Type B pancreatic cell (in vitro differentiated cells): ENCODE data around the gene OR10K2. TPM values are rescaled to one million over a fixed set of nuclear protein-coding genes. Genes with fewer than 3 reads are reported as not detected.
"Not testable (repeated sequence)": the region's sequence is repeated elsewhere in the genome, so short reads cannot be mapped to it uniquely, and the experiment has no call there.

Experiments
- DNase-seq: peaks from one replicate; pipeline ENCODE4 v3.0.0; 2021; ENCODE audit warnings: mixed read lengths; ENCODE audit not compliant: unreplicated experiment; ENCODE audit errors: extremely low spot score
- H3K27ac Mint-ChIP-seq: 2 replicates; pipeline ENCODE4 v1.8.0; 2021; ENCODE audit warnings: mild to moderate bottlenecking, mixed read lengths
- H3K27me3 Mint-ChIP-seq: 2 replicates; pipeline ENCODE4 v1.8.0; 2021; ENCODE audit warnings: mixed read lengths
- H3K36me3 Mint-ChIP-seq: 2 replicates; pipeline ENCODE4 v1.8.0; 2021; ENCODE audit warnings: mixed read lengths
- H3K4me1 Mint-ChIP-seq: one replicate; pipeline ENCODE4 v1.8.0; 2021; ENCODE audit warnings: mixed read lengths; ENCODE audit not compliant: unreplicated experiment
- H3K4me3 Mint-ChIP-seq: 2 replicates; pipeline ENCODE4 v1.8.0; 2021; ENCODE audit warnings: mild to moderate bottlenecking, mixed read lengths
- H3K9me3 Mint-ChIP-seq: 2 replicates; pipeline ENCODE4 v1.8.0; 2021; ENCODE audit warnings: mixed read lengths
- CTCF ChIP-seq: fragments of 200-600 bp; sonication (generic); conservative IDR thresholded peaks from 2 replicates; pipeline ENCODE4 v1.5.0; 2021; ENCODE audit warnings: antibody characterized with exemption, mild to moderate bottlenecking
- total RNA-seq: library from RNA; stranded (reverse); gene quantifications from 2 replicates; pipeline ENCODE4 v1.2.1, GENCODE V29; 2021; ENCODE audit warnings: low replicate concordance

OR10K2 gene
- total RNA-seq, 1 donor from 2014 or later, result not detected

GRCh38 chr1:158454537-158454936 is 28.5 kb upstream of the OR10K2 start:
- Mint-ChIP-seq H3K27ac (no peak overlapping the region), H3K9me3 (no peaks in the 10 kb centered on the region), H3K4me1 (no peaks in the 10 kb centered on the region), H3K36me3 (no peaks in the 10 kb centered on the region), H3K27me3 (peaks cover 7% of the 10 kb centered on the region), H3K4me3 (no peak overlapping the region)
- TF ChIP-seq CTCF, result no peak
- DNase-seq, result no peak

- no peaks in the 10 kb centered on the region for H3K9me3 Mint-ChIP-seq
- peaks cover 7% of the 10 kb centered on the region for H3K27me3 Mint-ChIP-seq
- H3K4me1 Mint-ChIP-seq, result no peaks in the 10 kb centered on the region
- no peaks in the 10 kb centered on the region for H3K36me3 Mint-ChIP-seq
- no peak for TF ChIP-seq CTCF
- H3K27ac Mint-ChIP-seq, result no peak overlapping the region
- DNase-seq, result no peak
- H3K4me3 Mint-ChIP-seq, result no peak overlapping the region
Measured at GRCh38 chr1:158445376-158445775, 19.3 kb upstream of the OR10K2 start.

- H3K9me3 Mint-ChIP-seq, result peaks cover 4% of the 10 kb centered on the region
- no peak overlapping the region for H3K27ac Mint-ChIP-seq
- H3K4me3 Mint-ChIP-seq, result no peak overlapping the region
- no peaks in the 10 kb centered on the region for H3K36me3 Mint-ChIP-seq
- no peak for TF ChIP-seq CTCF
- peaks cover 6% of the 10 kb centered on the region for H3K27me3 Mint-ChIP-seq
- H3K4me1 Mint-ChIP-seq, result no peaks in the 10 kb centered on the region
- no peak for DNase-seq
Measured at GRCh38 chr1:158434741-158435140, 8.7 kb upstream of the OR10K2 start.

- H3K27me3 Mint-ChIP-seq, result peaks cover 11% of the 10 kb centered on the region
- H3K27ac Mint-ChIP-seq, DNase-seq, H3K4me1 Mint-ChIP-seq, H3K9me3 Mint-ChIP-seq, H3K4me3 Mint-ChIP-seq, H3K36me3 Mint-ChIP-seq: not testable (repeated sequence)
Measured at GRCh38 chr1:158430163-158430562, 4.1 kb upstream of the OR10K2 start.

- Mint-ChIP-seq H3K27ac (no peak overlapping the region), H3K4me1 (no peaks in the 10 kb centered on the region), H3K9me3 (no peaks in the 10 kb centered on the region), H3K27me3 (peaks cover 6% of the 10 kb centered on the region), H3K4me3 (no peak overlapping the region), H3K36me3 (no peaks in the 10 kb centered on the region)
- DNase-seq, result no peak
- TF ChIP-seq CTCF, result no peak
Measured at GRCh38 chr1:158425027-158425426, 1.0 kb downstream of the OR10K2 start.

GRCh38 chr1:158422212-158422611 is 3.8 kb downstream of the OR10K2 start:
- Mint-ChIP-seq H3K4me1 (no peaks in the 10 kb centered on the region), H3K27ac (no peak overlapping the region), H3K4me3 (no peak overlapping the region), H3K27me3 (no peaks in the 10 kb centered on the region), H3K9me3 (no peaks in the 10 kb centered on the region), H3K36me3 (no peaks in the 10 kb centered on the region)
- no peak for DNase-seq
- no peak for TF ChIP-seq CTCF
